Mesenteric fat pad (tissue), 1 donor: ENCODE measurements around the gene ADGRG1. TPM values are rescaled to one million over a fixed set of nuclear protein-coding genes. Genes with fewer than 3 reads are reported as not detected.

Experiments
- DNase-seq: peaks from one replicate; pipeline ENCODE4 v3.0.0-alpha.2; 2020; ENCODE audit warnings: low spot score
- total RNA-seq: library from RNA; stranded (reverse); fragmentation: NEBNext Ultra II Directional; extraction: Animal tissue kit (Norgen Biotek cat#: 25700); gene quantifications from one replicate; pipeline ENCODE4 v1.2.1, GENCODE V29; 2021
- donor health status: DM: yes; HTN: yes; CAD: no.

ADGRG1 gene
- total RNA-seq, 1 donor from 2014 or later = 96.3 TPM

DNA sequence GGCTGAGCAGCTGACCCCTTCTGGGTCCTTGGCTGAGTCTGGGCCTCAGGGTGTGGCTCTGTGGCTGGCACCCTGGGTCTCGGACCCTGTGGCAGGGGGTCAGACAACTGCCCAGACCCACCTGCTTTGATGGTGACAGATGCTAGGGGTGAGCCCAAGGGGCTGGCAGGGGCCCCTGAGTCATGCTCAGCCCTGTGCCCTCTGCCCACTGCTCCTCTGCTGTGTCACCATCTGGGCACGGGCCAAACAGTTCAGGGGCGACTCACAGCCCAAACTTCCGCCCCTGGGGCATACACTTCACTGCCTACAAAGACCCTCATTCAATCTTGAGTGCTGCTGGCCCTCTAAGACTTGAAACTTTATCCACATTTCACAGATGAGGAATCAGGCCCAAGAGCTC lies 5.7 kb downstream of the ADGRG1 start:
- DNase-seq = no peak

DNA sequence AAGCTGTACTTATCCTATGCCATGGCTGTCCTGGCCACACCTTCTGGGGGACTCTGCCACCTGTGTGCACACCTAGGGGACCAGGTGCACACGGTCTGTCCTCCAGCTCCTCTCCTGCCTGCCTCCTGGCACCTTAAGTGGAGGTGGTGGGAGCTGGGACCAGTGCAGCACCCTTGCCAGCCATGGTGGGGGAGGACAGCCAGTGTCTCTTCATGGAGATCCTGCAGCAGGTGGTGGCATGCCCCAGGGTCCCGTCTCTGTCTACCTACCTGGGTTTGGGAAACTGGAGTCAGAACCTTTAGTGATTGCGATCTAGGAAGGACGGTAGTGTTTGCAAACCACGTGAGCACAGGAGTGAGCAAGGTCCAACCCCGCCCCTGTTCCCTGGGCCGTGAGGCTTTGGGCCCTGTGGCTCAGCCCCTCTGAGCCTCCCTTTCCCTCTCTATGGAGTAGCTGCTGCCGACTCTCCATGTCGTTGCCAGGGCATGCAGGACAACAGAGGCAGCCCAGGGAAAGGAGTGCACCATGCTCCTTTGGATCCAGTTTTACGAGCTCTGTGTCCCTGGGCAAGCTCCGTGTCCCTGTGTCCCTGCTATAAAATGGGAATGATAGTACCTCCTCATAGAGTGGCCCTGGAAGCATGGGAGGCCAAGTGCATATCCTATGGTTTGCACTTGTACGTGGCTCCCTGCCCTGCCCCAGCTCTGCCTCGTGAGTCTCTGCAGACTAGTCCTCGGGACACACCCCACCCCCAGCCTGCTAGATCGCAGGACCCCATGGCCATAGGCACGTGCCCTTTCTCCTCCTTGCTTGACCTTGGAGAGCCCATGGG lies 7.1 kb downstream of the ADGRG1 start:
- DNase-seq = no peak

DNA sequence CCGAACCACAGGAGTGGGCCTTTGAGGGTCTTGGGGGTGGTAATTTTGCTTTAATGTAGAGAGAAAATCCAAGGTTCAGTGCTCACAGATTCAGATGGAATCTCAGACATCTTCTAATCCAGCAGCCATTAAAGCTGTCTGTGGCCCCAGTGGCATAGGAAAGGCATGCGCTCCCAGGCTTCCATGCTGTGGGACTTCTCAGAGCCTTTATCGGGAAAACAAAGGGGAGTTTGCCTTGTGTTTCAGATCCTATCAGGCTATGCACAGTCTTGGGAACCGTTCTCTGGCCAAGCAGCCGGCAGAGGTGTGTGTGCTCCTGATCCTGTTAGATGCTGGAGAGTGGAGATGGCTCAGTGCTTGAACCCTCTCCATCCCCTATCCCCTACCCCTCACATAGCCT lies 7.8 kb downstream of the ADGRG1 start:
- DNase-seq = no peak

DNA sequence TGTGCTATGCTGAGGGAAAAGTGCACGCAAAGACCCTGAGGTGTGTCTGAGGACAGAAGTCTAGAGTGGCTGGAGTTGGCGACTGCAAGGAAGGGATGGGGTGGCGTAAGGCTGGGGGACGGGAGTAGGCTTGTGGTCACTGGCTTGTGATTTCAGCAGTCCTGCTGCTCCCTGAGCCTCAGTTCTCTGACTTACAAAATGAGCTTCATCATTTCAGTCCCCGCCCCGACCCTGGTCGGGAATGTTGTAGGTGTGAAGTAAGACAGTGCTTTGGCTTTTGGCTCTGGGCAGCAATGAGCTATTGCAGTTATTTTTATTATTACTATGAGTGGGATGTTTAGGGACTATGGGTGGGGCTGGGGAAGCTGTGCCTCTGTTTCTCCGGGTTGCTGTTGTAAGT lies 8.6 kb downstream of the ADGRG1 start:
- DNase-seq = no peak

DNA sequence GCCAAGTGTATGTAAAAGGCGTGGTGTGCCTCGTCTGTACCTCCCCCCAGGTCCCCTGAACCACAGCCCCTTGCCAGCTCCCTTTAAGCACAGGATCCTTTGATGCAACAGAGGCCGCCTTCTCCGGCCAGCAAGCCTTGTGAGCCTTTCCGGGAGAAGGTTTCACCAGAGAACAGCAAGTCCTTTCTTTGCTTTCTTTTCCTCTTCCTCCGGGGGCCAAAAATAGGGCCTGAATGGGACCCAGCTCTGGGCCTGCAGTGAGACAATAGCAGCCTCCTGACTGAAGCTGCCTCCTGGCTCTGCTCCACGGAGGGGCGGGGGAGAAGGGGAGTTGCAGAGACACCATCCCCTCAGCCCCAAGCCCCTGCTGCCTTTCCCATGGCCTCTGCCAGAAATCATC lies 9.0 kb downstream of the ADGRG1 start:
- no peak for DNase-seq

DNA sequence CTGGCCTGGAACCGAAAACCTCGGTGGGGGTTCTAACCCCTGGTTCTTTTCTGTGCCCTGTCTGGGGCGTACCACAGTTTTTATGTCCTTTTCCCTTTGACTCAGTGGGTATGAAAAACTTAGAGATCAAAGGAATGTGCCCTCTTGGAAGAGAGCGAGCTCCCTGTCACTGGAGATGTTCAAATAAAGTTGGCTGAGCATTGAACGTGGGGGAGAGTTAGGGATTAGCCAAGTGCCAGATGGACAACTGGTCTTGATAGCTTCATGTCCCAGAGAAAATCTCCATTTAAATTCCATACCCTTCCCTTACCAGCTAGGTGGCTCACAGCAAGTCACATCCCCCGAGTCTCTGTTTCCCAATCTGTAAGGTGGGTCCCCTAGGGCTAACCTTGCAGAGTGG lies 9.5 kb downstream of the ADGRG1 start:
- DNase-seq = no peak

DNA sequence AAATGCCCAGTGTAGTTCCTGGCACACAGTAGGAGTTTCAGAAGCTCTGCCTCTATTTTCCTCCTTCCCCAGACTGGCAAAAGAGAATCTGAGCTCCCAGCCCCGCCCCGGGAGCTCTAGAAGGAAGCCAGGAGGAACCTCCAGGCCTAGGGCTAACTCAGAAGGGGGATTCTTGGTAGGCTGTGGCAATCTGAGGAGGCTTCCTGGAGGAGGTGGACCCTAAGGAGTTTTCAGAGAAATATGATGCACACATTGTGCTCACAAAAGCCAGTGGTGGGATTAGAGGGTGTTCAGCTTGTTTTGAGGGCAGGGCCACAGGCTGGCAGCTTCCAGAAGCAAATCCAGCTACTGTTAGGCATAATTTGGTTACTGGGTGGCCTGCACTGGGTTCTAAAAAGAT lies 10.0 kb downstream of the ADGRG1 start:
- DNase-seq = no peak

DNA sequence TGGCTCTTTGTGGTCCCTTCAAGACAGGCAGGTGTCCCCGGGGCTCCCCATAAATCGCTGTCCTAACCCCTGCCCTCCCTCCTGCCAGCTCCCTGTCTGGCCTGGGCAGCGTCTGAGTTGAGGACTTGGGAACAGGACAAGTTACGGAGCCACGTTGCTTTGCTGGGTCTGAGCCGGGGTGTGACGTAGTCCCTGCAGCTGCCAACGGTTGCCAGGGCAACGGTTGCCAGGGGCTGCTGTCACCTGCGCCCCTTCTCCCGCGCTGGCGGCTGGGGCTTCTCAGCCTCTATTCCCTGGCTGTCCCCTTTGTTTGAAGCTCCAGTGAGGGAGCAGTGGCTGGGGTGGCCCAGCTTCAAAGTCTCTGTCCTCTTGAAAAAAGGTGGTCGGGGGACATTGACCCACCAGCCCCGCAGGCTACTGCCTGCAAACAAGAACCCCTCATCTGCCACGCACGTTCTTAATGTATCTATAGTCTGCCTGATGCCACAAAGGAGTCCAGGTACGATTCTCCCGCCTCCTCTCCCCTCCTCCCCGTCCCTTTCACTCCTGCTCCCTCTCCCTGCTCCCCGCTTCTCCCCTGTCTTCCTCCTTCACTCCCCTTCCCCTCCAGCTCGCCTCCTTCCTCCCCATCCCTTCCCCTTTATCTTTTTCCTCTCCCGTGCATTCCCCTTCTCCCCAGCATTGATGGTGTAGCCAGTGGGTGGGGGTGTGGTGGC lies 10.9 kb downstream of the ADGRG1 start:
- DNase-seq = no peak

DNA sequence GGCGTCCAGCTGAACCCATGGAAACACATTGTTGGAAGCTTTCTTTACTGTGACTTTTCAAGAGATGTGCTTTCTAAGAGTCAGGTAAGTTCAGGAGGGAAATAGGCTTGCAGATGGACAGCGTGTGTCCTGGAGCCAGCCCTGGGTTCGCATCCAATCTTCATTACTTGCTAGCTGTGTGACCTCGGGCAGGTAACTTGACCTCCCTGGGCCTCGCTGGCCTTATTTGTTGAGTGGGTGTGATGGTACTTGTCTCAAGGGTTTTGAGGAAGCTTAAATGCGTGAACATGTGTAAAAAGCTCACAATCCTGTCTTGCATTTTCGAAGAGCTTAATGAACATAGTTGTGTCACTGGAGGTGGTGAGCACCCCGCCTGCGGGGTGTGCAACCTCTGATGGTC lies 11.8 kb downstream of the ADGRG1 start:
- no peak for DNase-seq

DNA sequence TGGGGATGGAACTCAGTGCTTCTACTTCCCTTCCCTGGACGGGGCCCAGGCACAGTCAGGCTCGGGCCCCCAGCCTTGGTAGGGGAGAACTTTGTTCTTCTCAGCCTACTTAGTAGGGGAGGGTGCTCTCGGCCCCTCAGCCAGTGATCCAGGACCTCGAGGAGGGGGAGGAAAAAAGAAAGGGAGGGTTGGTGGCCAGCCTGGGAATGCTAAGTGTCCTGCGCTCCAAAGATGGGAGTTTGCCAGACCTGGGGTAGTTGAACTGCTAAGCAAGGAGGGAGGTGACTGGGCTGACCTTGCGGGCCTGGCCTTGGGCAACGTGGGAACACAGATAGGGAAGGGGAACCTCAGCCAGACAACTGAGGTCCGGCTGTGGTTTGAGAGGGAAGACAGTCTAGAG lies 12.2 kb downstream of the ADGRG1 start:
- DNase-seq = no peak

DNA sequence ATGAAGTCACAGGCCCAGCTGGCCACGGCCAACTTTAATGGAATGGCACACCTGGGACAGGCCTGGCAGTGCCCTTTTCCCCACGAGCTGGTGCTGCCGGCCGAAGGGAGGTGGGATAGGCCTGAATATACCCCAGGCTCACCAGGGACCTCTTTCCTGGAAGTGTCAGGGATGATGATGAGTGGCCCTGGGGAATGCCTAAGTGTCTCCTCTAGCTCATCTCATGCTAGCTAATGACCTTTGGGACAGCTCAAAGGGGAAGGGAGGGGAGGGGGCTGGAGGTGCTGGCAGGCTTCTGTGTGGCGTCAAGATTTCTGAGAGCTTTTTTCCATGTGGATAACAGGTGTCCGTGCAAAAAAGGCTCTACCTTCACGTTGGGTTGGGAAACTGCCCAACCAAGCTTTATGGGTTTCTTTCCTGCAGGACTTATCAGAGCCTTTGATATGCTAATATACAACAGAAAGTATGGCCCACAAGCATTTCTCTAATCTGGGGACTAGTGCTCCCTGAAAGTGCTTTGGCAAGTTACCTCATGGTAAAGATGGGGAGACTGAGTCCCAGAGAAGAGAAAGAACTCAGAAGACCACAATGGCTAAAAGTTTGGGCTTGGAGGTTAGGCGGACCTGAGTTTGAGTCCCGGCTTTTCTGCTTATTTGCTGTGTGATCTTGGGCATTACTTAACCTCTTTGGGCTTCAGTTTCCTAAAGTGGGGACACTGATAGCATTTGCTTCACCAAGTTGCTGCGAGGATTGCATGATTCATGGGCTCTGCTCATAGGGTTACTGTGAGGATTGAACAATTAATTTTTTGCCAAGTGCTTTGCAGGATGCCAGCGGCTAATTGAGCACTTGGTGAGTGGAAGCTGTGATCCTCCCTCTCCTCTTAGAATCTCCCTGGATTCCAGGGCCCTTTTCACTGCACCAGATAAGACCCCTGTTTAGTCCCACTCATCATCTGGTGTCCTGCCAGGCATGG lies 14.0 kb downstream of the ADGRG1 start:
- no peak for DNase-seq

DNA sequence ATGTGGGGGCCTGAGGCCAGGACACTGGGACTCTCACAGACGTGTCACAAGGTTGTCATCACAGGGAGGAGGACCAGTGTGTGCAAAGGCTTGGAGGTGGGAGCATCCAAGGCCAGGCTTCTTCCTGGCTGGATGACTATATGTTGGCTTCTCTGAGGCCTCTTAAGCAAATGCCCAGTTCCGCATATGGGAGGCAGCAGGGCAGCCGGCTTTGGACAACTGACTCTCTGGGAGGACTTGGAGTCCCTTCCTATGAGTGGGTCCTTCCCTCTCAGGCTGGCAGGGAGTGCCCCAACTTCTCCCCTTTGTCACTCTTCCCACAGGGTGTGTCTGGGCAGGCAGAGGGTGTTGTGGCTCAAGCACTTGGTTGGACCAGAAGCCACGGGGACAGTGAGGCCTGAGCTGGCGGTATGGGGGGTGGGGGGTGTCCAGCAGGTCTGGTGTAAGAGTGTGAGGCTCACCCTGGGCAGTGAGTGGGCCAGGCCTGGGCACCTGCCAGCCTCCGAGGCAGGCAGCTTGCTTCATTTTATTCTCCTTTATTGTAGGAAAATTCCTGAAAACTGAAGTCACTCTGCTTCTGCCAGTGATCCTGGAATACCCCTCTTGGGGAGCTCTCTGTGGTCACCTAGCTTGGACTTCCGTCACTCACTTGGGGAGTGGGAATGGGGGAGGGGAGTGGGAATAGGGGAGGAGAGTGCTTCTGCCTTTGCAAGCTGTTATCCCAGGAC lies 14.9 kb downstream of the ADGRG1 start:
- DNase-seq = no peak

DNA sequence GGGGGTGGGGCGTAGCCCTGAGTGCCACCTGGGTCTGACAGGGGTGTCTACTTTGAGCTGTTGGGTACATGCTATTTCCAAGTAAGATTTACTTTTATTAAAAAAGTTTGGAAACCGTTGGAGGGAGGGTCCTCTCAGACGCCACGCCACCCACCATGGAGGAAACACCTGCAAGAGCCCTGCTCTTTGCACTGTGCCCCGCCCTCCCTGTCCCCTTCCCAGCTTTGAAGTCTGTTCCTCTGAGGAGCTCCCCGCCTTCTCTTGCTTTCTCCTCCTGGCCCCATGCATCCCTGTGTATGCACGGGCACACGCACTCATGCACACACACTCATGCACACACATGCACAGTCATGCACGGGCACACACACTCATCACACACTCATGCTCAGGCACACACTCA lies 15.5 kb downstream of the ADGRG1 start:
- DNase-seq = no peak

DNA sequence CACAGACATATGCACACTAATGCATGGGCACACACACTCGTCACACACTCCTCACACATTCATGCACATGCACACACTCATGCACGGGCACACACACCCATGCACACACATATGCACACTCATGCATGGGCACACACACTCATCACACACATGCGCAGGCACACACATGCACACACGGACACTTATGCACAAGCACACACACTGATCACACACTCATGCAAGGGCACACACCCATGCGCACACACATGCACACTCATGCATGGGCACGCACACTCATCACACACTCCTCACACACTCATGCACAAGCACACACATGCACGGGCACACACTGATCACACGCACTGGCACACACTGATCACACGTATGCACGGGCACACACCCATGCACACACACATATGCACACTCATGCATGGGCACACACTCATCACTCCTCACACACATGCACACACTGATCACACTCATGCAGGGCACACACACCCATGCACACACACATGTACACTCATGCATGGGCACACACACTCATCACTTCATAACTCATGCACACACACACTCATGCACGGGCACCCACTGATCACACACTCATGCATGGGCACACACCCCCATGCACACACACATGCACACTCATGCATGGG lies 16.1 kb downstream of the ADGRG1 start:
- no peak for DNase-seq

DNA sequence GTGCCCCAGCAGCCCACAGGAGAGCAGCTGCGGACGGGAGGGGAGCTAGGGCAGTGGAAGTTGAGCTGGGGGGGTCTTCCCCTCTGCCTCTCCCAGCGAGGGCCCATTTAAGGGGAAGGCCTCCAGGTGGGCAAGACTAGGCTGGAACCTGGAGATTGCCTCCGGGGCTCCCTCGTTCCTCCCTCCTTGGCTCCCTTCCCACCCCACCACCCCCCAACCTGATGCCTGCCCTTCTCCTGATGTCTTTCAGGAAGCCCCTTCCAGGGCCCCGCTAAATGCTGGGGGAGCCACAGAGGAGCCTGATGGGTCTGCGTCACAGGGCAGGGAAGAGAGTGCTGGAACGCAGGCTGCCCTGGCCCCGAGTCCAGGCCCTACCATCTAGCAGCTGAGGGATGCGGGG lies 16.7 kb downstream of the ADGRG1 start:
- DNase-seq = no peak

DNA sequence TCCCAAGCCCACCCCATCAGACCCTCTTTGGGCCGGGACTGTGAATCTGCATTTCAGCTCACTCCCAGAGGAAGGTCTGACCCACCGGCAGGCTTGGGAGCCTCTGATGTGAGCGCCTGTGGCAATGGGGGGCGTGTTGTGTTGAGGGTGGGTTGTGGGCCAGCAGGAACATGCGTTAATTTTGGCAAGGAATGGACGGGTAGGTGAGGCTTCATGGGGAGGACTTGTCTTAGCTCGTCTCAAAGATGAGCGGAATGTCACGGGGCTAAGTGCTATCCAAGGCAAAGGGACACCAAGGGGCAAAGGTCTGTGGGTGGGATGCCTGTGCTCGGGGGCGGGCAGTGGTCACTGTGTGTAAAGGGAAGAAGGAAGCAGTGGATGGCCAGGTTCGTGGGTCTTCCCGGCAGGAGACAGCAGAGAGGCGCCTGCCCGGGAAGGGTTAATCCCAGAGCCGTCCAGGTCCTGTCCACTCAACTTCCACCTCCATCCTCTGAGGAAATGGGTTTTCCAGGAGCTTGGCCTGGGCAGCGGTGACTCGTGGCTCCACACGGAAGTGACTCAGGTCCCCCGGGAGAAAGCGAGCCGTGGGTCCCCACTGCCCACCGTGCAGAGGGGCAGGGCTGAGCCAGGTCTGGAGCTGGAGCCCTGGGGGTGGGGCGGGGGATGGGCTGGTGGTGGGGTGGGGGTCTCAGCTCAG lies 17.4 kb downstream of the ADGRG1 start:
- DNase-seq = no peak

DNA sequence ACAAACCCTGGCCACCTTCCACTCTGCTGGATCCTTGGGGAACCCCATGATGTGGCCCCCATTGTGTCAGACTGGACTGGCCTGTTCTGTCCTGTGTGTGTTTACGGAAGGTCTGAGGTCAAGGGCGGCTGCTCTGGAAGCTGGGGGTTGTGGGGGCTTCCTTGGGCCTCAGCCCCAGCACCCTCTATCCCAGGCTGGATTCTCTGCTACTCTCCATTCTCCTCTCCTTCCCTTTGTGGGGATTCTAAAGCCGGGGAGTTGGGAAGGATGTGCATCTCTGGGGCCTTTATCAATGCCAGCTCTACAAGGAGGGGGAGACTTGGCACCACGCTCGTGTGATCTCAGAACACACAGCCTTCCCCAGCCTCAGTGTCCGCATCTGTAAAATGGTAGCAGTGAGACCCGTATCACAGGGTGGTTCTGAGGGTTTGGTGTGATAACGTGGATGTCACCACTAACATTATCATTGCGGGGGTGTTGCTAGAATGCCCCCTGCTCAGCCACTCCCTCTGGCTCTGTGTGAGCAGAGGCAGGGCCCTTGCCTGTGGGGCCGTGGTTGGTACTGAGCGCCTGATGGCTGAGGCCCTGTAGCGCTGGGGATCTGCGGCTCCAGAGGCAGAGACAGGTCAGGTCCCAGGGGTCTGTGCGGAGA lies 18.1 kb downstream of the ADGRG1 start:
- DNase-seq = no peak

DNA sequence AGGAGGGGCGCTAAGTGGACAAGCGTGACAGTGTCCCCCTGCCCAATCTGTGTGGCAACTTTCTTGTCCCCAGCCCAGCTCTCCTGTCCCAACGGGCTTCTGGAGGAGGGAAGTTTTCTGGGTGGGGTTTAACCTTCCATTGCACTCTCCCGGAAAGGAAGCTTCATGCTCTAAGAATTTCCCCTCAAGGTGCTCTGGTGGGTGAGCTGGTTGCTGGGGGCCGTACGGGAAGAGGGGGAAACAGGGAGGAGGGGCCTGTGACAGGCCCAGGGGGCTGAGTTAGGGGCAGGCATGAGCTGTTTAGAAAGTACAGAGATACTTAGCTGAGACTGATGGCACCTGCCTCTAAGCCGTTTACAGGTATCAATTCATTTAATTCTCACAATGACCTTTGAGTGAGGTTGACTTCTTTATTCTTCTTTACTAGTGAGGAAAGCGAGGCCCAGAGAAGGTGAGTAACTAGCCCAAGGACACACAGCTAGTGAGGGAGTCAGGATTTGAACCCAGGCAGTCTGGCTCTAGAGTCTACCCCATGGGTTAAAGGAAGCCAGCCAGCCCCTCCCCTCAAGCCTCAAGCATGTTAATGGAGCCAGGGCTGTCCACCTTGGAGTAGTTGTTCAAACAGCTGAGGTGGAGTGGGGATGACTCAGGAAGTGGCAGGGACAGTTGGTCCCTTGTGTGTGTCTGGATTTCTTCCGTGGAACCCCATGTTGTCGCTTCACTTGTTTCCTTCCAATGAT lies 18.9 kb downstream of the ADGRG1 start:
- no peak for DNase-seq

DNA sequence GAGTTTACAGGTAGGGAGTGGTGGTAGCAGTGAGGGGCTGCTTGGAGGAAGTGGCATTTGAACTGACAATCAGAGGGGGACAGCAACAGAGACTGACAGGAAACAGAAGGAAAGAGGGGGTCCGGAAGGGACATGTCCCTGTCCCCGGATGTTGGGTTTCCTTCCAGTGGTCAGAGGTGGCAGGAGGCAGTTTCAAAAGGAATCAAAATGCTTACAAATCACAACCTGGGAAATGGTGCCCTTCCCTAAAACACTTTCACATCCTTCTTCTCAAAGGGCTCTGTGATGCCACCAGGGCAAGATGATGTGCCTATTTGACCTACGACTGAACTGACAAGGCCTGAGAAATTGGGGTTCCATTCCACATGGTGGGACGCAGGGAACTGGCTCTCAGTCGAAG lies 19.7 kb downstream of the ADGRG1 start:
- DNase-seq = no peak
